K562 (cell line): ENCODE measurements around the gene MCL1. TPM values are rescaled to one million over a fixed set of nuclear protein-coding genes. Genes with fewer than 3 reads are reported as not detected.

Source experiments
- BRF1 ChIP-seq: IDR thresholded peaks from 3 replicates; pipeline ENCODE4 v1.6.1; 2011; ENCODE audit warnings: borderline replicate concordance, mild to moderate bottlenecking; ENCODE audit not compliant: insufficient read length; ENCODE audit errors: extremely low read depth
- GABPB1 ChIP-seq: sonication (generic); formaldehyde crosslinking; IDR thresholded peaks from 2 replicates; pipeline ENCODE4 v1.8.0; 2022; ENCODE audit warnings: mild to moderate bottlenecking, missing genetic modification reagents
- HDAC1 ChIP-seq, 2 experiments: fragments of 450-650 bp; IDR thresholded peaks; 2 replicates each; pipeline ENCODE4 v1.6.1; 2016 to 2017; ENCODE audit warnings: inconsistent platforms in 1 of 2, mild to moderate bottlenecking in 1 of 2, moderate library complexity in 1 of 2
- SIX5 ChIP-seq, 2 experiments: IDR thresholded peaks; 2 replicates each; pipeline ENCODE4 v1.6.1; 2011; ENCODE audit warnings: low read length in 2 of 2, borderline replicate concordance in 1 of 2, low read depth in 1 of 2, mild to moderate bottlenecking in 1 of 2, moderate library complexity in 1 of 2; ENCODE audit not compliant: insufficient read depth in 1 of 2
- TBP ChIP-seq: optimal IDR thresholded peaks from 2 replicates; pipeline ENCODE3; 2011; ENCODE audit warnings: low read depth, low read length, improper control_type of control experiment
- ZNF133 ChIP-seq: fragments of 250-450 bp; sonication (Bioruptor Pico); IDR thresholded peaks from 2 replicates; pipeline ENCODE4 v1.4.0; 2020; ENCODE audit warnings: mild to moderate bottlenecking
- ZNF354B ChIP-seq: fragments of 250-450 bp; sonication (Bioruptor Pico); IDR thresholded peaks from 2 replicates; pipeline ENCODE4 v1.4.0; 2020
- ZNF436 ChIP-seq: fragments of 250-450, 450-650 bp; sonication (Bioruptor Pico); formaldehyde crosslinking; IDR thresholded peaks from 2 replicates; pipeline ENCODE4 v1.7.0; 2020; ENCODE audit warnings: mild to moderate bottlenecking
- ZNF780A ChIP-seq: fragments of 250-450 bp; sonication (Bioruptor Pico); IDR thresholded peaks from 2 replicates; pipeline ENCODE4 v1.5.0; 2021; ENCODE audit warnings: mild to moderate bottlenecking
- polyA plus RNA-seq, 8 experiments: library from polyadenylated mRNA; depleted of rRNA in 4 of 8; stranded (reverse) in 5 of 8; unstranded in 3 of 8; fragments of >200 nt; fragmentation: Nextera tagmentation in 2 of 8; fragmentation: Illumina TruSeq in 1 of 8; extraction: Ambion mirVana in 2 of 8; extraction: Trizol in 1 of 8; gene quantifications; 2 replicates each; pipeline versions ENCODE4 v1.2.1 to v1.2.3, GENCODE V29; 2011 to 2014; ENCODE audit warnings: inconsistent platforms in 1 of 8, missing spikeins in 1 of 8
- total RNA-seq, 7 experiments: library from RNA; depleted of rRNA in 6 of 7; stranded (reverse); fragments of >200 nt in 6 of 7; fragmentation: Illumina TruSeq in 2 of 7; extraction: Trizol in 2 of 7; gene quantifications; 2 replicates each; pipeline versions ENCODE4 v1.2.1 to v1.2.3, GENCODE V29; 2011 to 2021; ENCODE audit warnings: low replicate concordance in 1 of 7
- TF ChIP-seq, protein P1 (sequence below), 2 experiments: fragments of 250-450 bp in 1 of 2; fragments of 450-650 bp in 1 of 2; sonication (Bioruptor Pico) in 1 of 2; IDR thresholded peaks; 2 replicates each; pipeline versions ENCODE4 v1.6.1 to v1.8.0; 2016 to 2021; ENCODE audit warnings: mild to moderate bottlenecking in 2 of 2, moderate library complexity in 2 of 2, missing compliant biosample characterization in 1 of 2, missing genetic modification characterization in 1 of 2
- TF ChIP-seq, protein P2 (sequence below): IDR thresholded peaks from 2 replicates; pipeline ENCODE4 v1.6.1; 2011; ENCODE audit warnings: borderline replicate concordance, low read depth, mild to moderate bottlenecking, moderate library complexity, low read length; ENCODE audit not compliant: insufficient read depth, poor library complexity, severe bottlenecking
- TF ChIP-seq, protein P3 (sequence below): fragments of 250-450 bp; sonication (Bioruptor Pico); IDR thresholded peaks from 2 replicates; pipeline ENCODE4 v1.4.0; 2020; ENCODE audit warnings: borderline replicate concordance
- TF ChIP-seq, protein P4 (sequence below): sonication (generic); formaldehyde crosslinking; IDR thresholded peaks from 2 replicates; pipeline ENCODE4 v1.8.0; 2023; ENCODE audit warnings: mild to moderate bottlenecking, missing genetic modification reagents

The MCL1 gene
- total and polyA plus RNA-seq, 9 of the 15 experiments (the other 6 are each of a cell fraction or from before 2014, with no cell fraction given): 27.1 to 224 (median 138) TPM

DNA sequence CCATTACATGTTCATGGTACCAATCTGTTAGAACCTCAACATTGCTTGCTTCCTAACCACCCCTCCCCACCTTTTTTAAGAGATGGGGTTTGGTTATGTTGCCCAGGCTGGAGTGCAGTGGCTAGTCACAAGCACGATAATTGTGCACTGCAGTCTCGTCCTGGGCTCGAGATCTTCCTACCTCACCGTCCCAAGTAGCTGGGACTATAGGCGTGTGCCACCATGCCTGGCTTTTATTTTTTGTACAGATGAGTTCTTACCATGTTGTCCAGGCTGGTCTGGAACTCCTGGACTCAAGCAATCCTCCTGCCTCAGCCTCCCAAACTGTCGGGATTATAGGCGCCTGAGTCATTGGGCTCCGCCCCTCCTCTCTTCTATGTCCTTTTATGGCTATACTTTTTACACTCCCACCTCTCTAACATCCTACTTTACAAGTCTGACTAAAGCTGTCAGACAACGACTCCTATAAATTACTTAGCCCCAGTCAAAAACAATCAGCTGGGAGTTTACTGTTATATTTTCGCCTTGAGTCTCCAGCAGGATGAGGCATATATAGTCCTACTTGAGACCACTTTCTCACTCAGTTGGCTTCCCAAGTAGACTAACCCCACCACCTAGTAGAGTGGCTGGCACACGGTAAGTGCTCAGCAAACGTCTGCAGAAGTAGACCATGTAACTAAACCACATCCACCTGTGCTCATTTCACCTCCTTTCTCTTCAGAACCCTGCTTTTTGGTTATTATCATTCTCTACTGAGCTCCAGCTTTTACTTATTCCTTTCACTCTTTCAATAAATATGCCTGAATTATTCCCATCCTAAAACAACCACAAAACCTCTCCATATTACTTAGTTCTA is 36.2 kb upstream of the MCL1 start (continued):
- TF ChIP-seq, protein P1, sequence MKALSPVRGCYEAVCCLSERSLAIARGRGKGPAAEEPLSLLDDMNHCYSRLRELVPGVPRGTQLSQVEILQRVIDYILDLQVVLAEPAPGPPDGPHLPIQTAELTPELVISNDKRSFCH (CRISPR knock-in tag; IDR thresholded peaks at IDR 0.05): no peak
- TF ChIP-seq, protein P1 (tag; IDR thresholded peaks at IDR 0.05): peak; percentile 76; the same call in 1 of the 2 replicates
- TF ChIP-seq TBP (no peak), SIX5 (IDR thresholded peaks at IDR 0.05; ENCODE audit: borderline replicate concordance in 1 of 2, insufficient read depth in 1 of 2, low read depth in 1 of 2, low read length in 2 of 2) (no peak), ZNF133 (CRISPR knock-in tag) (no peak), HDAC1 (IDR thresholded peaks at IDR 0.05) (0 out of 4 replicates have a peak, but pooled peaks of 1 of the 2 experiments have one; percentile 12), ZNF436 (CRISPR knock-in tag) (no peak), BRF1 (no peak), ZNF780A (CRISPR knock-in tag) (no peak), ZNF354B (CRISPR knock-in tag) (no peak; the same call in 1 of the 2 replicates), GABPB1 (CRISPR knock-in tag) (no peak)
- TF ChIP-seq, protein P2, sequence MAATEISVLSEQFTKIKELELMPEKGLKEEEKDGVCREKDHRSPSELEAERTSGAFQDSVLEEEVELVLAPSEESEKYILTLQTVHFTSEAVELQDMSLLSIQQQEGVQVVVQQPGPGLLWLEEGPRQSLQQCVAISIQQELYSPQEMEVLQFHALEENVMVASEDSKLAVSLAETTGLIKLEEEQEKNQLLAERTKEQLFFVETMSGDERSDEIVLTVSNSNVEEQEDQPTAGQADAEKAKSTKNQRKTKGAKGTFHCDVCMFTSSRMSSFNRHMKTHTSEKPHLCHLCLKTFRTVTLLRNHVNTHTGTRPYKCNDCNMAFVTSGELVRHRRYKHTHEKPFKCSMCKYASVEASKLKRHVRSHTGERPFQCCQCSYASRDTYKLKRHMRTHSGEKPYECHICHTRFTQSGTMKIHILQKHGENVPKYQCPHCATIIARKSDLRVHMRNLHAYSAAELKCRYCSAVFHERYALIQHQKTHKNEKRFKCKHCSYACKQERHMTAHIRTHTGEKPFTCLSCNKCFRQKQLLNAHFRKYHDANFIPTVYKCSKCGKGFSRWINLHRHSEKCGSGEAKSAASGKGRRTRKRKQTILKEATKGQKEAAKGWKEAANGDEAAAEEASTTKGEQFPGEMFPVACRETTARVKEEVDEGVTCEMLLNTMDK: no peak
- TF ChIP-seq, protein P3, sequence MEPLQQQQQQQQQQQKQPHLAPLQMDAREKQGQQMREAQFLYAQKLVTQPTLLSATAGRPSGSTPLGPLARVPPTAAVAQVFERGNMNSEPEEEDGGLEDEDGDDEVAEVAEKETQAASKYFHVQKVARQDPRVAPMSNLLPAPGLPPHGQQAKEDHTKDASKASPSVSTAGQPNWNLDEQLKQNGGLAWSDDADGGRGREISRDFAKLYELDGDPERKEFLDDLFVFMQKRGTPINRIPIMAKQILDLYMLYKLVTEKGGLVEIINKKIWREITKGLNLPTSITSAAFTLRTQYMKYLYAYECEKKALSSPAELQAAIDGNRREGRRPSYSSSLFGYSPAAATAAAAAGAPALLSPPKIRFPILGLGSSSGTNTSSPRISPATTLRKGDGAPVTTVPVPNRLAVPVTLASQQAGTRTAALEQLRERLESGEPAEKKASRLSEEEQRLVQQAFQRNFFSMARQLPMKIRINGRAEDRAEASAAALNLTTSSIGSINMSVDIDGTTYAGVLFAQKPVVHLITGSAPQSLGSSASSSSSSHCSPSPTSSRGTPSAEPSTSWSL (CRISPR knock-in tag): no peak
- TF ChIP-seq, protein P4, sequence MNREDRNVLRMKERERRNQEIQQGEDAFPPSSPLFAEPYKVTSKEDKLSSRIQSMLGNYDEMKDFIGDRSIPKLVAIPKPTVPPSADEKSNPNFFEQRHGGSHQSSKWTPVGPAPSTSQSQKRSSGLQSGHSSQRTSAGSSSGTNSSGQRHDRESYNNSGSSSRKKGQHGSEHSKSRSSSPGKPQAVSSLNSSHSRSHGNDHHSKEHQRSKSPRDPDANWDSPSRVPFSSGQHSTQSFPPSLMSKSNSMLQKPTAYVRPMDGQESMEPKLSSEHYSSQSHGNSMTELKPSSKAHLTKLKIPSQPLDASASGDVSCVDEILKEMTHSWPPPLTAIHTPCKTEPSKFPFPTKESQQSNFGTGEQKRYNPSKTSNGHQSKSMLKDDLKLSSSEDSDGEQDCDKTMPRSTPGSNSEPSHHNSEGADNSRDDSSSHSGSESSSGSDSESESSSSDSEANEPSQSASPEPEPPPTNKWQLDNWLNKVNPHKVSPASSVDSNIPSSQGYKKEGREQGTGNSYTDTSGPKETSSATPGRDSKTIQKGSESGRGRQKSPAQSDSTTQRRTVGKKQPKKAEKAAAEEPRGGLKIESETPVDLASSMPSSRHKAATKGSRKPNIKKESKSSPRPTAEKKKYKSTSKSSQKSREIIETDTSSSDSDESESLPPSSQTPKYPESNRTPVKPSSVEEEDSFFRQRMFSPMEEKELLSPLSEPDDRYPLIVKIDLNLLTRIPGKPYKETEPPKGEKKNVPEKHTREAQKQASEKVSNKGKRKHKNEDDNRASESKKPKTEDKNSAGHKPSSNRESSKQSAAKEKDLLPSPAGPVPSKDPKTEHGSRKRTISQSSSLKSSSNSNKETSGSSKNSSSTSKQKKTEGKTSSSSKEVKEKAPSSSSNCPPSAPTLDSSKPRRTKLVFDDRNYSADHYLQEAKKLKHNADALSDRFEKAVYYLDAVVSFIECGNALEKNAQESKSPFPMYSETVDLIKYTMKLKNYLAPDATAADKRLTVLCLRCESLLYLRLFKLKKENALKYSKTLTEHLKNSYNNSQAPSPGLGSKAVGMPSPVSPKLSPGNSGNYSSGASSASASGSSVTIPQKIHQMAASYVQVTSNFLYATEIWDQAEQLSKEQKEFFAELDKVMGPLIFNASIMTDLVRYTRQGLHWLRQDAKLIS (CRISPR knock-in tag): no peak
